Natural killer cell treated with Interleukin-12 subunit alpha and Interleukin-12 subunit beta and Interleukin-15 and Interleukin-18, amount 100 ng/mL, for 72 hours (primary cell): ENCODE results near the gene GULP1. TPM values are rescaled to one million over a fixed set of nuclear protein-coding genes. Genes with fewer than 3 reads are reported as not detected.
"Not testable (repeated sequence)": the region's sequence is repeated elsewhere in the genome, so short reads cannot be mapped to it uniquely, and the experiment has no call there.

Experiments used
- ATAC-seq, 2 donors: fragments of 150-1000 bp; cut with Tn5 transposase in 1 of 2; sonication (Bioruptor Pico), chemical (Tn5 transposase) in 1 of 2; 2 replicates each; pipeline ENCODE4 v1.10.0; 2021
- DNase-seq: peaks from one replicate; pipeline ENCODE4 v3.0.0; 2022; ENCODE audit warnings: low spot score
- H3K27ac Mint-ChIP-seq, 2 donors: 1 replicate in 1 of 2; 2 replicates in 1 of 2; pipeline ENCODE4 v1.8.0; 2022; ENCODE audit warnings: mixed read lengths in 2 of 2, mild to moderate bottlenecking in 1 of 2, moderate library complexity in 1 of 2
- H3K27me3 Mint-ChIP-seq, 2 donors: 1 replicate in 1 of 2; 2 replicates in 1 of 2; pipeline ENCODE4 v1.8.0; 2022; ENCODE audit warnings: mixed read lengths in 2 of 2
- H3K36me3 Mint-ChIP-seq: one replicate; pipeline ENCODE4 v1.8.0; 2022; ENCODE audit warnings: mixed read lengths
- H3K4me1 Mint-ChIP-seq, 2 donors: 1 replicate in 1 of 2; 2 replicates in 1 of 2; pipeline ENCODE4 v1.8.0; 2022; ENCODE audit warnings: low read depth in 2 of 2, mixed read lengths in 2 of 2, mild to moderate bottlenecking in 1 of 2
- H3K4me3 Mint-ChIP-seq: one replicate; pipeline ENCODE4 v1.8.0; 2022; ENCODE audit warnings: mixed read lengths
- H3K9me3 Mint-ChIP-seq: 2 replicates; pipeline ENCODE4 v1.8.0; 2022; ENCODE audit warnings: mixed read lengths
- total RNA-seq, 2 donors: library from RNA; stranded (reverse); gene quantifications; one replicate each; pipeline ENCODE4 v1.2.3, GENCODE V29; 2022

GULP1 gene
- total RNA-seq, 2 donors from 2014 or later: not detected

DNA sequence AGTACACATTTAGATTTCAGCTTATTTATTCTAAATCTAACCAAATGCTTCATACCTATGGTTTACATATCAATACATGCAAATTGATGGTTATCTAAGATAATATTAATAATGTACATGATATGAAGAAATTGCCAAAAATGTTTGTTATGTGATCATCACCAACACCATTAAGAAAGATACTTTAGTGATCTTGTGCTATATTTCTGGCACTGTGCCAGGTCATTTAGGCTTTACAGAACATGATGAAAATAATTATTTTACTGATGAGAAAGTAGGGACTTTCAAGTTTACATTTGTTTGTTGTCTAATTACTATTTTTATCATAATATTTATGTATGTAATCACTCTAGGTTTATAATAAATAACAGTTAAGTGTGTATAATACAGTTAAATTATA lies 158.3 kb downstream of the GULP1 start:
- no peak overlapping the region for H3K27ac Mint-ChIP-seq
- peaks cover 8% of the 10 kb centered on the region for H3K9me3 Mint-ChIP-seq
- ATAC-seq: no peak
- H3K4me1 Mint-ChIP-seq: no peaks in the 10 kb centered on the region
- H3K27me3 Mint-ChIP-seq: no peaks in the 10 kb centered on the region
- H3K4me3 Mint-ChIP-seq: no peak overlapping the region
- no peak for DNase-seq
- no peaks in the 10 kb centered on the region for H3K36me3 Mint-ChIP-seq

DNA sequence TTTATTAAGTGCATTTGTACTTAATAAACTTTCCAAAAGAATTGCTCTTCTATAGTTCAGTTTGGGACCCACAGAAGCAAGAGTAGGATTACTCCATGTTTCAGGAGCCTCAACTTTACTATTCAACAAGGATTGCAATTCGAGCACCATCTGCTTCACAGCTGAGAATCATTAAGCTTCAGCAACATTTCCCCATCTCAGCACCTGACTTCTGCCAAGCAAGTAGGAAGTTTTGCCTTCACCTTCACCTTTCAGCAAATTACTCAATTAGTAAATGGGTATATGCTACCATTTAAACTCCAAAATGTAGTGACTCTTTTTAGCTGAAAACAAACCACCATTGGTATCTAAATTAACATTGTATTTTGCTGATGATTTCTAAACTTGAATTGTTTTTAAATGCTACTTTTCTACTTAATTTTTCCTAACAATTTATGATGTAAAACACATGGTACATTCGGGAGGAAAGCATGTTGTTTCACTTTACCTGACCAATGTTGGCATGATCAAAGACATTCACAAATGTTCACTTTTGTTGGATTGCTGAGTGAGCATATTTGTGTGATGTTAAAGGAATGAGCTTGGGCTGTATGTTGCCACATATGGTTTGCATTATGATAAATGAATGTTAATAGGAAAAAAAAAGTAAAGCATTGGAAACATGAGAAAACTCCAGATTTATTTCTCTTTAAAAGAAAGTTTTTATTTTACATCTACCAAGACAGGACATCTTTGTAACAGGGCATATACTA lies 159.2 kb downstream of the GULP1 start:
- Mint-ChIP-seq H3K4me1 (no peaks in the 10 kb centered on the region), H3K4me3 (no peak overlapping the region), H3K36me3 (no peaks in the 10 kb centered on the region), H3K9me3 (peaks cover 14% of the 10 kb centered on the region), H3K27ac (no peak overlapping the region), H3K27me3 (no peaks in the 10 kb centered on the region)
- ATAC-seq (no peak), DNase-seq (no peak)

DNA sequence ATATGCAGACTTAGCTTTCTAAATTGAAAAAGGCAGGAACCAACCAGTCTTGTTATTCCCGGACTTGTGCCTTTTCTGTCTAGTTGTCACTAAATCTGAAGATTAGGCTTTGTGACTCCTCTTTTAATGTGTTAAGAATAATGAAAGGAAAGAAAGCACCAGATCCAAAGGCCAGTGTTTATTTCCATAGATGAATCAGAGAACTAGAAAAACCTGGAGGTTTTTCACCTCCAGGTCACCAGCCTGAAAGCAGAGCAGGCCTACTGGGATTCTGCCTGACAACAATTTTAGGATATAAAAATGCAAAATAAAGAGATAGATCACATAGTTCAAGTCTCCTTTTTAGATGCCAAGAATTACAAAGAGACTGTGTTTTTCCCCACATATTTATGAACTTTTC lies 160.4 kb downstream of the GULP1 start:
- no peaks in the 10 kb centered on the region for H3K4me1 Mint-ChIP-seq
- peaks cover 11% of the 10 kb centered on the region for H3K9me3 Mint-ChIP-seq
- no peaks in the 10 kb centered on the region for H3K36me3 Mint-ChIP-seq
- H3K27me3 Mint-ChIP-seq: no peaks in the 10 kb centered on the region
- DNase-seq: no peak
- H3K27ac Mint-ChIP-seq: no peak overlapping the region
- no peak for ATAC-seq
- no peak overlapping the region for H3K4me3 Mint-ChIP-seq

DNA sequence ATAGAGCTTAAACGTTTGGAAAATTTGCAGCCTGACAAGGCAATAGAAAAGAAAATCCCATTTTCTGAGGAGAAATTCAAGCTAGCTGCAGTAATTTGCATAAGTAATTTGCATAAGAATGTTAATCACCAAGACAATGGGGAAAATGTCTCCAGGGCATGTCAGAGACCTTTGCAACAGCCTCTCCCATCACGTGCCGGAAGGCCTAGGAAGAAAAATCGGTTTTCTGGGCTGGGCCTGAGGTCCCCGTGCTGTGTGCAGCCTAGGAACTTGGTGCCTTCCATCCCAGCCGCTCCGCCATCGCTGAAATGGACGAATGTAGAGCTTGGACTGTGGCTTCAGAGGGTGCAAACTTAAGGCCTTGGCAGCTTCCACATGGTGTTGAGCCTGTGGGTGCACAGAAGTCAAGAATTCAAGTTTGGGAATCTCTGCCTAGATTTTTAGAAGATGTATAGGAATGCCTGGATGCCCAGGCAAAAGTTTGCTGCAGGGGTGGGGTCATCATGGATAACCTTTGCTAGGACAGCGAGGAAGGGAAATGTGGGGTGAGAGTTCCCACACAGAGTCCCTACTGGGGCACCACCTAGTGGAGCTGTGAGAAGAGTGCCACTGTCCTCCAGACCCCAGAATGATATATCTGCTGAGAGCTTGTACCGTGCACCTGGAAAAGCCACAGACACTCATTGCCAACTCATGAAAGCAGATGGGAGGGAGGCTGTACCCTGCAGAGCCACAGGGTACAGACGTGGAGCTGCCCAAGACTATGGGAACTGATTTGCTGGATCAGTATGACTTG lies 164.6 kb downstream of the GULP1 start:
- ATAC-seq (no peak), DNase-seq (no peak)
- Mint-ChIP-seq H3K4me3 (no peak overlapping the region), H3K27ac (no peak overlapping the region), H3K27me3 (no peaks in the 10 kb centered on the region), H3K36me3 (no peaks in the 10 kb centered on the region), H3K9me3 (peaks cover 19% of the 10 kb centered on the region), H3K4me1 (no peaks in the 10 kb centered on the region)

- Mint-ChIP-seq H3K27ac (no peak overlapping the region), H3K4me1 (no peaks in the 10 kb centered on the region), H3K36me3 (no peaks in the 10 kb centered on the region)
Measured at GRCh38 chr2:188459061-188459460, 167.4 kb downstream of the GULP1 start.

DNA sequence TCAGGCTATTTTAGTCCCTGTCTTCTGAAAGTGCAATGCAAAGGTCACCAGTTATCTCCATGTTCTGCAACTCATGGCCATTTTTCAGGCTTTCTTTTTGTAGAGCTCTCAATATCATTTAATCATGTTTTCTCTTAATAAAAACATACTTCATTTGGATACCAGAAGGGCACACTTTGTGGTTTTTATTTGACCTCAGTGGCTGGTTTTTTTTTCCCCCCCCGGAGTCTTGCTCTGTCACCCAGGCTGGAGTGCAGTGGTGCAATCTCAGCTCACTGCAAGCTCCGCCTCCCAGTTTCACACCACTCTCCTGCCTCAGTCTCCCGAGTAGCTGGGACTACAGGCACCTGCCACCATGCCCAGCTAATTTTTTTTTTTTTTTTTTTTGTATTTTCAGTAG lies 174.4 kb downstream of the GULP1 start:
- H3K4me3 Mint-ChIP-seq, ATAC-seq, H3K27ac Mint-ChIP-seq, DNase-seq, H3K4me1 Mint-ChIP-seq, H3K27me3 Mint-ChIP-seq, H3K36me3 Mint-ChIP-seq: not testable (repeated sequence)
- H3K9me3 Mint-ChIP-seq: peaks cover 19% of the 10 kb centered on the region

More at GRCh38 chr2:188459061-188459460, 167.4 kb downstream of the GULP1 start:
- Mint-ChIP-seq H3K9me3 (peaks cover 22% of the 10 kb centered on the region), H3K4me3 (no peak overlapping the region), H3K27me3 (no peaks in the 10 kb centered on the region)
- DNase-seq: no peak
- ATAC-seq: no peak

- H3K4me1 Mint-ChIP-seq: no peaks in the 10 kb centered on the region
- no peak for ATAC-seq
- no peak overlapping the region for H3K4me3 Mint-ChIP-seq
- no peak overlapping the region for H3K27ac Mint-ChIP-seq
- no peaks in the 10 kb centered on the region for H3K27me3 Mint-ChIP-seq
- peaks cover 16% of the 10 kb centered on the region for H3K9me3 Mint-ChIP-seq
- no peak for DNase-seq
- no peaks in the 10 kb centered on the region for H3K36me3 Mint-ChIP-seq
Measured at GRCh38 chr2:188466761-188467160, 175.1 kb downstream of the GULP1 start.

- DNase-seq (no peak), ATAC-seq (no peak)
- Mint-ChIP-seq H3K36me3 (no peaks in the 10 kb centered on the region), H3K27ac (no peak overlapping the region), H3K9me3 (peaks cover 22% of the 10 kb centered on the region), H3K27me3 (no peaks in the 10 kb centered on the region), H3K4me1 (no peaks in the 10 kb centered on the region), H3K4me3 (no peak overlapping the region)
Measured at GRCh38 chr2:188471166-188471565, 179.5 kb downstream of the GULP1 start.

GRCh38 chr2:188473306-188473705 lies 181.6 kb downstream of the GULP1 start:
- Mint-ChIP-seq H3K4me3 (no peak overlapping the region), H3K4me1 (no peaks in the 10 kb centered on the region)

DNA sequence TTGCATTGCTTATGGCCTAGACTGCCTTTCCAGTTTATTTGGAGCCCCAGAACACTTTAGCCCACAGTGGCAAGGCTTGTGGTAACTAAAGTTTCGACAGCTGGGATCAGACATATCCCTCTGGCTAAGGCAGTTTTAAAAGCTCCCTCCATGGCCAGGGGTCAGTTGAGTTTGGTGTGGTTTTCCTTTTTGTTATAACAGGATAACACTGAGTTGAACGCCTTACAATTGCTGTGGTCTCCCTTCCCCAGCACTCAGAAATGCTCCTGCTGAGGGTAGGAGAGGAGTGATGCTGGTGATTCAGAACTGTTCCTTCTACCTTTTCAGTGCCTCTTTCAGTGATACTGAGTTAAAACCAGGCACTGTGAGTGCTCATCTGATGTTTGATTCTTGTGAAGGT lies 182.6 kb downstream of the GULP1 start:
- H3K9me3 Mint-ChIP-seq: peaks cover 17% of the 10 kb centered on the region
- DNase-seq (no peak), ATAC-seq (no peak)
- H3K36me3 Mint-ChIP-seq: no peaks in the 10 kb centered on the region
- no peaks in the 10 kb centered on the region for H3K4me1 Mint-ChIP-seq
- no peaks in the 10 kb centered on the region for H3K27me3 Mint-ChIP-seq
- no peak overlapping the region for H3K4me3 Mint-ChIP-seq
- no peak overlapping the region for H3K27ac Mint-ChIP-seq

More at GRCh38 chr2:188473306-188473705, 181.6 kb downstream of the GULP1 start:
- H3K27ac Mint-ChIP-seq: no peak overlapping the region
- H3K27me3 Mint-ChIP-seq: no peaks in the 10 kb centered on the region
- peaks cover 22% of the 10 kb centered on the region for H3K9me3 Mint-ChIP-seq
- ATAC-seq: no peak
- no peaks in the 10 kb centered on the region for H3K36me3 Mint-ChIP-seq
- no peak for DNase-seq

DNA sequence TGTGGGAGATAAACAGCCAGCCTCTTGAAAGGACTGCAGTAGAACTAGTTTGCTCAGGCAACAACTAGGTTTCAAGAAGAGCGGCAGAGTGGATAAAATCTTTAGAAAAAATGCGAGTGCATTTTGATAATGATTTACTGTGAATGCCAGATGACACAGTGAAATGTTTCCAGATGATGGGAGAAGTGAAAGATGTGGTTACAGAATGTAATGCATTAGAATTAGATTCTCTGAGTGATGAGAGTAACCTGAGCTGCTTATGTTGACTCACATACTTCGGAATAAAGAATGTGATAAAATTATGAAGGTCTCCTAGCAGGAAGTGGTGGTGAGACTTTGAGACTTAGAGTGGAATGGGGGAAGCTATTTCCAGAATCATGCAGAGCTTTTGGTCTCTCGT lies 184.3 kb downstream of the GULP1 start:
- H3K27ac Mint-ChIP-seq: no peak overlapping the region
- no peak overlapping the region for H3K4me3 Mint-ChIP-seq
- no peaks in the 10 kb centered on the region for H3K4me1 Mint-ChIP-seq
- H3K27me3 Mint-ChIP-seq: no peaks in the 10 kb centered on the region
- peaks cover 12% of the 10 kb centered on the region for H3K9me3 Mint-ChIP-seq
- no peak for ATAC-seq
- H3K36me3 Mint-ChIP-seq: no peaks in the 10 kb centered on the region
- DNase-seq: no peak

DNA sequence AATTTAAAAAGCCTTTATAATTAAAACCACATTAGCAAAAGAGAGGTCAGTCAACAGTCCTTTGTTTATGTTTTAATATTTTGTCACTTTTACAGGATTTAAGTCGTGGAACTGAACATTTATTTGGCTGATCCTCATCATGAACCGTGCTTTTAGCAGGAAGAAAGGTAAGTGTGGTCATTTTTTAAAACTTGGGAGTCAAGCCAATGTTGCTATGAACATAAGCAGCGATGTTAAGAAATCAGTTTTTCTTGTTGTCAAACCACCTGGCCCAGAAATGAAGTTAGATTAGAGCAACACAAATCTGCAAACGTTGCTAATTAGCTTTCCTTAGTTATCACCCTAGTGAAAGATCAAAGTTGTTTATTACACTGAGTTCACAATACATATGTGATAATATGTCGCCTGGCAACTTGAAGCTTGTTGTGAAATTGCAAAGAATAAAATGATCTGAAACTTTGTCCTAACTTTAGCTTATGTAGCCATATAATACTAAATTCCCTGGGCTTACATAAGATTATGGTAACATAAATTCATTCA lies 186.0 kb downstream of the GULP1 start:
- ATAC-seq: no peak
- no peak overlapping the region for H3K4me3 Mint-ChIP-seq
- no peaks in the 10 kb centered on the region for H3K36me3 Mint-ChIP-seq
- no peaks in the 10 kb centered on the region for H3K4me1 Mint-ChIP-seq
- no peak overlapping the region for H3K27ac Mint-ChIP-seq
- no peaks in the 10 kb centered on the region for H3K27me3 Mint-ChIP-seq
- peaks cover 9% of the 10 kb centered on the region for H3K9me3 Mint-ChIP-seq
- no peak for DNase-seq

DNA sequence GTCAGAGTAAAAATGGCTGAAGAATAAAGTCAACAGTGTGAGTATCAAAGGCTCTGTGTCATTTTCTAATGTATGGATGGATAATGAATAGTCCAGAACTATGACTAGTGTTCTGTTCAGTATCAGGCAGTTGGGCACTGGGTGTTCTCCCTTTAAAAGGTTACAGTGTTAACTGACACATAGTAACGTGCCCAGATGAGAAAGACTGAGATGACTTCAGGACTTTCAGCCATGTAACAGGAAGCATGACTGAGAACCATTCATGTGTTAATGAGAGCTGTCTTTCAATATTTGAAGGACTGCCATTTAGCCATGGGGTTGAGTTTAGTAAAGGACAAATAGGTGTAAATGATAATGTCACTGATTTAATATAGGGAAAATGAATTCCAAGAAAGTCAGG lies 187.1 kb downstream of the GULP1 start:
- ATAC-seq (no peak), DNase-seq (no peak)
- Mint-ChIP-seq H3K27me3 (no peaks in the 10 kb centered on the region), H3K36me3 (no peaks in the 10 kb centered on the region), H3K4me3 (no peak overlapping the region), H3K27ac (no peak overlapping the region), H3K4me1 (no peaks in the 10 kb centered on the region), H3K9me3 (peaks cover 6% of the 10 kb centered on the region)

DNA sequence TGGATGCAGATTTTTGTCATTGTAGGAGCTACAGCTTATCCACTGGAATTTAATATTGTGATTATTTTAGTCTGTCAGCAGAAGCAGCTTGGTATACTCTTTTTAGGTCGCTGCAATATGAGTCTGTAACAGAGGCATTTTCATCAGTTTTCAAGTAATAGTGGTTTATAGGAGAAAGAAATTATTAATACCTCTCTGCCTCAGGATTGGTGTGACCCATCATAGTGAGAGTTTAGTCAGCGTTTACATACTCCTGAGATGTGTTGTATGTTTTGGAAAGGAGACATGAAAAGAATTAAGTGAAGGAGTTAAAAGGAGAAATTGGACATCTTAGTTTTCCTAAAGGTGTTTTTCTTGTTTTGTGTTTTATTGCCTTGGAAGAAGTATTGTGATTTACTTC lies 189.8 kb downstream of the GULP1 start:
- no peaks in the 10 kb centered on the region for H3K27me3 Mint-ChIP-seq
- no peaks in the 10 kb centered on the region for H3K36me3 Mint-ChIP-seq
- H3K9me3 Mint-ChIP-seq: peaks cover 2% of the 10 kb centered on the region
- no peak overlapping the region for H3K4me3 Mint-ChIP-seq
- ATAC-seq (no peak), DNase-seq (no peak)
- H3K27ac Mint-ChIP-seq: no peak overlapping the region
- H3K4me1 Mint-ChIP-seq: no peaks in the 10 kb centered on the region
